Activated CD4-positive, alpha-beta memory T cell treated with anti-CD3 and anti-CD28 coated beads for 36 hours (primary cell): ENCODE results near the gene DNAJC11. TPM values are rescaled to one million over a fixed set of nuclear protein-coding genes. Genes with fewer than 3 reads are reported as not detected.

Experiments
- CTCF ChIA-PET: fragments of 350-600 bp; sonication (Branson Sonifier 250); formaldehyde crosslinking; loops from one replicate; lab custom pipeline; 2021; ENCODE audit warnings: antibody characterized with exemption, inconsistent platforms; lab: Charles Lee
- POLR2A ChIA-PET: fragments of 350-600 bp; sonication (Branson Sonifier 250); formaldehyde crosslinking; loops from one replicate; lab custom pipeline; 2021; ENCODE audit warnings: antibody characterized with exemption; lab: Charles Lee
- DNase-seq: peaks from one replicate; pipeline ENCODE4 v3.0.0-alpha.2; 2020
- H3K27ac Mint-ChIP-seq: one replicate; pipeline ENCODE4 v1.8.0; 2021; ENCODE audit warnings: mixed read lengths
- H3K27me3 Mint-ChIP-seq: one replicate; pipeline ENCODE4 v1.8.0; 2021; ENCODE audit warnings: mixed read lengths
- H3K36me3 Mint-ChIP-seq: one replicate; pipeline ENCODE4 v1.8.0; 2021; ENCODE audit warnings: mixed read lengths
- H3K4me1 Mint-ChIP-seq: one replicate; pipeline ENCODE4 v1.8.0; 2021; ENCODE audit warnings: low read depth, mixed read lengths
- H3K4me3 Mint-ChIP-seq: one replicate; pipeline ENCODE4 v1.8.0; 2021; ENCODE audit warnings: mild to moderate bottlenecking, mixed read lengths
- H3K9me3 Mint-ChIP-seq: one replicate; pipeline ENCODE4 v1.8.0; 2021; ENCODE audit warnings: mixed read lengths
- intact Hi-C: fragments of 100-400 bp; cut with micrococcal nuclease; formaldehyde crosslinking; loops from one replicate; pipeline ENCODE4 v1.15.1; 2023
- total RNA-seq, 2 experiments: library from RNA; stranded (reverse); gene quantifications; one replicate each; pipeline ENCODE4 v1.2.3, GENCODE V29; 2021

Gene DNAJC11
- total RNA-seq, 2 experiments from 2014 or later: 35.5 to 38.3 TPM

DNA sequence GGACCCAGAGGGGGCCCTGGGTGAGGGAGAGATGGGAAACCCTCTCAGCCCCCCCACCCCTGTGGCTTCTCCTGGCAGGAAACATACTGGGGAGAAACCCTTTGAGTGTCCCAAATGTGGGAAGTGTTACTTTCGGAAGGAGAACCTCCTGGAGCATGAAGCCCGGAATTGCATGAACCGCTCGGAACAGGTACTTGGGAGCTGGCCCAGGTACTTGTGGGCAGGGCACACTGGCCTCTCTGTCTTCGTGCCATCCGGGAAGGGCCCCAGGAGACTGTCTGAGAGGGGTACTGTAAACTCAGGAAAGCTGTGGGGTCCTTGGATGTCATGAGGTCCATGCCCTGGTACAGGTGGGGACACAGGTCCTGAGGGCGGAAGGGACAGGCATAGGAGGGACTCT is 115.8 kb downstream of the DNAJC11 start:
- POLR2A ChIA-PET: no interaction called here

DNA sequence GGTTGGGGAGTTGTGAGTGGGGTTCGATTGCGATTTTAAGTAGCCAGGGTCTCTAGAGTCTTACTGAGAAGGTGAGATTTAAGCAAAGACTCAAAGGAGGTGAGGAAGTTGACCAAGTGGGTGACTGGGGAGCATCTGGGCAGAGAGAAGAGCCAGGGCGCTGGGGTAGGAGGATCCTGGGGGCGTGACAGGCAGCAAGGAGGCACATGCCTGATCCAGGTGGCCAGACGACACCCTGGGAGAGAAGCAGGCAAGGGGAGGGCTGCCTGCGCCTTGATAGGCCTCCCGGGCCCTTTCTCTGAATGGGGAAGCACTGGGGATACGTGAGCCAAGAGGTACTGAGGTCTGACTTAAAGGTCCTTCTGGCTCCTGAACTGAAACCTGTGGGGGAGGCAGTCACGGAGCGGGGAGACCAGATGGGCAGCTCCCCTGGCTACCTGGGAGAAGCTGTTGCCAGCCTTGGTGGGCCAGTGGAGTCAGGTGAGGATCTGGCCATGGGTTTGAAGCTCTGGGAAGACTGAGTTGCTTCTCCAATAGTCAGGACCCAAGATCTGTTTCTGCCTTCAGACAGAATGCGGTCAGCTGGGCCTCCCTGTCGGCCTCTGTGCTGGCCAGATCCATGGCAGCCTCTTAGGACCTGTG is 116.4 kb downstream of the DNAJC11 start:
- peaks cover 6% of the 10 kb centered on the region for H3K36me3 Mint-ChIP-seq
- H3K27ac Mint-ChIP-seq: no peak overlapping the region
- intact Hi-C loops: no loop called here
- H3K4me3 Mint-ChIP-seq: no peak overlapping the region
- no peaks in the 10 kb centered on the region for H3K27me3 Mint-ChIP-seq
- ChIA-PET CTCF (no interaction called here), POLR2A (no interaction called here)
- no peaks in the 10 kb centered on the region for H3K9me3 Mint-ChIP-seq
- DNase-seq: no peak
- peaks cover 35% of the 10 kb centered on the region for H3K4me1 Mint-ChIP-seq

More for the DNA sequence above, 115.8 kb downstream of the DNAJC11 start:
- H3K4me3 Mint-ChIP-seq: no peak overlapping the region
- CTCF ChIA-PET: no interaction called here
- H3K27me3 Mint-ChIP-seq: no peaks in the 10 kb centered on the region
- no peak overlapping the region for H3K27ac Mint-ChIP-seq
- H3K36me3 Mint-ChIP-seq: peaks cover 9% of the 10 kb centered on the region
- intact Hi-C loops: no loop called here
- peaks cover 30% of the 10 kb centered on the region for H3K4me1 Mint-ChIP-seq
- no peak for DNase-seq
- H3K9me3 Mint-ChIP-seq: no peaks in the 10 kb centered on the region

Other genes with a start within 250 kb of the DNAJC11 start
- 10 to 100 TPM; 90.0 to 97.4 TPM for gene TNFRSF25, start 235.6 kb downstream of the DNAJC11 start, total RNA-seq
- gene PLEKHG5, start 210.1 kb downstream of the DNAJC11 start, total RNA-seq: 1 to 10 TPM; 2.1 to 2.2 TPM
- gene NOL9, start 147.3 kb downstream of the DNAJC11 start, total RNA-seq: 10 to 100 TPM; 29.8 to 32.5 TPM
- gene TAS1R1, start 146.5 kb downstream of the DNAJC11 start, total RNA-seq: not detected
- 10 to 100 TPM; 24.6 to 28.1 TPM for gene ZBTB48, start 121.8 kb downstream of the DNAJC11 start, total RNA-seq
- gene KLHL21, start 98.9 kb downstream of the DNAJC11 start, total RNA-seq: 10 to 100 TPM; 18.1 to 19.4 TPM
- gene PHF13, start 88.1 kb downstream of the DNAJC11 start, total RNA-seq: 10 to 100 TPM; 16.8 to 16.9 TPM
- 10 to 100 TPM; 22.8 TPM for gene THAP3, start 76.9 kb downstream of the DNAJC11 start, total RNA-seq
- 10 to 100 TPM; 64.7 to 68.9 TPM for gene CAMTA1, start 83.6 kb upstream of the DNAJC11 start, total RNA-seq